Activated naive CD4-positive, alpha-beta T cell treated with anti-CD3 and anti-CD28 coated beads for 36 hours (primary cell): ENCODE measurements around the gene GOLGA6B. TPM values are rescaled to one million over a fixed set of nuclear protein-coding genes. Genes with fewer than 3 reads are reported as not detected.
"Not testable (repeated sequence)": the region's sequence is repeated elsewhere in the genome, so short reads cannot be mapped to it uniquely, and the experiment has no call there.

Source experiments
- CTCF ChIA-PET: fragments of 350-600 bp; sonication (Branson Sonifier 250); formaldehyde crosslinking; loops from one replicate; lab custom pipeline; 2021; ENCODE audit warnings: antibody characterized with exemption; lab: Charles Lee
- DNase-seq: peaks from one replicate; pipeline ENCODE4 v3.0.0-alpha.2; 2020
- H3K27ac Mint-ChIP-seq: one replicate; pipeline ENCODE4 v1.8.0; 2021; ENCODE audit warnings: mild to moderate bottlenecking, mixed read lengths
- H3K27me3 Mint-ChIP-seq: one replicate; pipeline ENCODE4 v1.8.0; 2021; ENCODE audit warnings: low read depth, mixed read lengths
- H3K36me3 Mint-ChIP-seq: one replicate; pipeline ENCODE4 v1.8.0; 2021; ENCODE audit warnings: low read depth, mixed read lengths
- H3K4me1 Mint-ChIP-seq: one replicate; pipeline ENCODE4 v1.8.0; 2021; ENCODE audit warnings: low read depth, mixed read lengths
- H3K4me3 Mint-ChIP-seq: one replicate; pipeline ENCODE4 v1.8.0; 2021; ENCODE audit warnings: mild to moderate bottlenecking, moderate library complexity, mixed read lengths
- H3K9me3 Mint-ChIP-seq: one replicate; pipeline ENCODE4 v1.8.0; 2021; ENCODE audit warnings: mixed read lengths
- intact Hi-C: fragments of 100-400 bp; cut with micrococcal nuclease; formaldehyde crosslinking; loops from one replicate; pipeline ENCODE4 v1.15.1; 2023
- total RNA-seq, 2 experiments: library from RNA; stranded (reverse); gene quantifications; one replicate each; pipeline ENCODE4 v1.2.3, GENCODE V29; 2021

Gene GOLGA6B
- total RNA-seq, 2 experiments from 2014 or later, result not detected

GRCh38 chr15:72629068-72629570 is 25.4 kb upstream of the GOLGA6B start:
- H3K9me3 Mint-ChIP-seq, H3K36me3 Mint-ChIP-seq, H3K27me3 Mint-ChIP-seq, DNase-seq, intact Hi-C loops, H3K4me3 Mint-ChIP-seq, H3K4me1 Mint-ChIP-seq, H3K27ac Mint-ChIP-seq, CTCF ChIA-PET: not testable (repeated sequence)

GRCh38 chr15:72636519-72637282 is 17.8 kb upstream of the GOLGA6B start:
- CTCF ChIA-PET, result not testable (repeated sequence)

GRCh38 chr15:72639759-72640483 is 14.6 kb upstream of the GOLGA6B start:
- H3K9me3 Mint-ChIP-seq, intact Hi-C loops, H3K27ac Mint-ChIP-seq, CTCF ChIA-PET, DNase-seq, H3K4me3 Mint-ChIP-seq, H3K4me1 Mint-ChIP-seq, H3K27me3 Mint-ChIP-seq, H3K36me3 Mint-ChIP-seq: not testable (repeated sequence)

More at GRCh38 chr15:72636519-72637282, 17.8 kb upstream of the GOLGA6B start:
- H3K27ac Mint-ChIP-seq, H3K4me1 Mint-ChIP-seq, H3K9me3 Mint-ChIP-seq, H3K27me3 Mint-ChIP-seq, H3K36me3 Mint-ChIP-seq, intact Hi-C loops: not testable (repeated sequence)
- DNase-seq, result peak; percentile 79
- peak overlapping the region; percentile 48 for H3K4me3 Mint-ChIP-seq

GRCh38 chr15:72642271-72642670 is 12.2 kb upstream of the GOLGA6B start:
- H3K4me1 Mint-ChIP-seq, H3K4me3 Mint-ChIP-seq, CTCF ChIA-PET, H3K9me3 Mint-ChIP-seq, H3K27ac Mint-ChIP-seq, H3K27me3 Mint-ChIP-seq, DNase-seq, H3K36me3 Mint-ChIP-seq, intact Hi-C loops: not testable (repeated sequence)

- intact Hi-C loops, H3K36me3 Mint-ChIP-seq, CTCF ChIA-PET: not testable (repeated sequence)
These were observed 5.8 kb upstream of the GOLGA6B start for GRCh38 chr15:72648631-72649253.

GRCh38 chr15:72656014-72656413 is 1.5 kb downstream of the GOLGA6B start:
- CTCF ChIA-PET, intact Hi-C loops, H3K36me3 Mint-ChIP-seq: not testable (repeated sequence)

More at GRCh38 chr15:72648631-72649253, 5.8 kb upstream of the GOLGA6B start:
- not testable (repeated sequence) for H3K9me3 Mint-ChIP-seq, DNase-seq, H3K4me3 Mint-ChIP-seq, H3K27me3 Mint-ChIP-seq, H3K4me1 Mint-ChIP-seq, H3K27ac Mint-ChIP-seq

GRCh38 chr15:72661081-72661480 is 6.6 kb downstream of the GOLGA6B start:
- H3K9me3 Mint-ChIP-seq, DNase-seq, H3K27ac Mint-ChIP-seq, H3K27me3 Mint-ChIP-seq, CTCF ChIA-PET, intact Hi-C loops, H3K36me3 Mint-ChIP-seq, H3K4me3 Mint-ChIP-seq, H3K4me1 Mint-ChIP-seq: not testable (repeated sequence)

More at GRCh38 chr15:72656014-72656413, 1.5 kb downstream of the GOLGA6B start:
- H3K27ac Mint-ChIP-seq, H3K27me3 Mint-ChIP-seq, DNase-seq, H3K4me1 Mint-ChIP-seq, H3K4me3 Mint-ChIP-seq, H3K9me3 Mint-ChIP-seq: not testable (repeated sequence)

GRCh38 chr15:72663931-72664330 is 9.4 kb downstream of the GOLGA6B start:
- H3K27ac Mint-ChIP-seq, CTCF ChIA-PET, H3K4me1 Mint-ChIP-seq, H3K9me3 Mint-ChIP-seq, H3K27me3 Mint-ChIP-seq, DNase-seq, intact Hi-C loops, H3K36me3 Mint-ChIP-seq, H3K4me3 Mint-ChIP-seq: not testable (repeated sequence)

GRCh38 chr15:72665706-72666105 is 11.2 kb downstream of the GOLGA6B start:
- CTCF ChIA-PET, H3K36me3 Mint-ChIP-seq, H3K27ac Mint-ChIP-seq, H3K4me1 Mint-ChIP-seq, H3K9me3 Mint-ChIP-seq, DNase-seq, H3K4me3 Mint-ChIP-seq, H3K27me3 Mint-ChIP-seq, intact Hi-C loops: not testable (repeated sequence)

- H3K9me3 Mint-ChIP-seq, DNase-seq, H3K36me3 Mint-ChIP-seq, CTCF ChIA-PET, H3K27me3 Mint-ChIP-seq, H3K4me1 Mint-ChIP-seq, H3K4me3 Mint-ChIP-seq, H3K27ac Mint-ChIP-seq: not testable (repeated sequence)
- intact Hi-C loops, result loop anchor here (10.0 kb wide), 1 partner anchor 355 kb away; no protein-coding TSS in a partner anchor
These were observed 15.3 kb downstream of the GOLGA6B start for GRCh38 chr15:72669803-72670202.

- not testable (repeated sequence) for H3K36me3 Mint-ChIP-seq, H3K27me3 Mint-ChIP-seq, H3K27ac Mint-ChIP-seq, H3K9me3 Mint-ChIP-seq, H3K4me1 Mint-ChIP-seq
- peak overlapping the region; percentile 53 for H3K4me3 Mint-ChIP-seq
- DNase-seq, result peak; percentile 85
- CTCF ChIA-PET, result interaction anchor here (0.7 to 1.6 kb wide), 9 partner anchors 10 to 972 kb away, joined by 3 to 9 read pairs (median 3); no protein-coding TSS in a partner anchor
- intact Hi-C loops, result loop anchor here (10.0 kb wide), 1 partner anchor 356 kb away; no protein-coding TSS in a partner anchor
These were observed 16.3 kb downstream of the GOLGA6B start for GRCh38 chr15:72670656-72671352.

GRCh38 chr15:72671525-72671924 is 17.0 kb downstream of the GOLGA6B start:
- Mint-ChIP-seq H3K36me3 (no peaks in the 10 kb centered on the region), H3K4me3 (no peak overlapping the region), H3K27ac (no peak overlapping the region), H3K9me3 (no peaks in the 10 kb centered on the region), H3K27me3 (peaks cover 13% of the 10 kb centered on the region), H3K4me1 (peaks cover 5% of the 10 kb centered on the region)
- no peak for DNase-seq
- intact Hi-C loops, result loop anchor here (10.0 kb wide), 1 partner anchor 357 kb away; no protein-coding TSS in a partner anchor
- CTCF ChIA-PET, result interaction anchor here (0.7 to 1.6 kb wide), 8 partner anchors 10 to 96 kb away, joined by 3 to 9 read pairs (median 4); no protein-coding TSS in a partner anchor
